HepG2 (cell line): Measurements from ENCODE around the gene TMEM187. TPM values are rescaled to one million over a fixed set of nuclear protein-coding genes. Genes with fewer than 3 reads are reported as not detected.

Experiments
- AHR ChIP-seq: IDR thresholded peaks from 2 replicates; pipeline ENCODE4 v1.6.1; 2018; ENCODE audit warnings: missing genetic modification reagents, missing compliant biosample characterization
- DMAP1 ChIP-seq: IDR thresholded peaks from 2 replicates; pipeline ENCODE4 v1.6.1; 2016
- ETV6 ChIP-seq: sonication (generic); formaldehyde crosslinking; conservative IDR thresholded peaks from 2 replicates; pipeline ENCODE4 v1.4.0; 2020; ENCODE audit warnings: missing genetic modification reagents
- HNRNPUL1 ChIP-seq: fragments of 200-400 bp; formaldehyde crosslinking; IDR thresholded peaks from 2 replicates; pipeline ENCODE4 v1.6.1; 2017; ENCODE audit warnings: low read depth, mild to moderate bottlenecking, low read length, moderate library complexity
- KLF12 ChIP-seq: sonication (generic); formaldehyde crosslinking; IDR thresholded peaks from 2 replicates; pipeline ENCODE4 v1.4.0; 2020; ENCODE audit warnings: missing genetic modification reagents, borderline replicate concordance
- NR0B2 ChIP-seq: sonication (generic); formaldehyde crosslinking; IDR thresholded peaks from 2 replicates; pipeline ENCODE4 v1.4.0; 2020; ENCODE audit warnings: mild to moderate bottlenecking, missing genetic modification reagents
- RBM39 ChIP-seq: fragments of 200-400 bp; formaldehyde crosslinking; IDR thresholded peaks from one replicate; pipeline ENCODE4 v1.6.1; 2018; ENCODE audit warnings: antibody characterized with exemption, mild to moderate bottlenecking, low read depth, low read length; ENCODE audit not compliant: poor library complexity, severe bottlenecking
- SAFB2 ChIP-seq: sonication (generic); formaldehyde crosslinking; IDR thresholded peaks from 2 replicates; pipeline ENCODE4 v1.5.1; 2020; ENCODE audit warnings: missing genetic modification reagents, low read depth, mild to moderate bottlenecking, borderline replicate concordance
- ZBTB38 ChIP-seq: sonication (generic); formaldehyde crosslinking; IDR thresholded peaks from 2 replicates; pipeline ENCODE4 v1.5.1; 2020; ENCODE audit warnings: mild to moderate bottlenecking, missing genetic modification reagents
- ZMYM3 ChIP-seq: sonication (generic); formaldehyde crosslinking; IDR thresholded peaks from 2 replicates; pipeline ENCODE4 v1.5.1; 2020; ENCODE audit warnings: mild to moderate bottlenecking, missing genetic modification reagents
- ZNF232 ChIP-seq: sonication (generic); formaldehyde crosslinking; IDR thresholded peaks from 2 replicates; pipeline ENCODE4 v1.4.0; 2020; ENCODE audit warnings: missing genetic modification reagents, borderline replicate concordance
- ZNF260 ChIP-seq: sonication (generic); formaldehyde crosslinking; IDR thresholded peaks from 2 replicates; pipeline ENCODE4 v1.4.0; 2020; ENCODE audit warnings: missing genetic modification reagents, low read depth, mild to moderate bottlenecking, borderline replicate concordance
- polyA plus RNA-seq, 8 experiments: library from polyadenylated mRNA; depleted of rRNA in 3 of 8; stranded (reverse) in 7 of 8; unstranded in 1 of 8; fragments of >200 nt; fragmentation: Illumina TruSeq in 4 of 8; extraction: Trizol in 4 of 8; gene quantifications; 2 replicates each; pipeline versions ENCODE4 v1.2.1 to v1.2.3, GENCODE V29; 2011 to 2016; ENCODE audit warnings: low read depth in 4 of 8, missing spikeins in 1 of 8, mixed read lengths in 1 of 8; ENCODE audit not compliant: insufficient read depth in 1 of 8
- total RNA-seq, 5 experiments: library from RNA; depleted of rRNA; stranded (reverse); fragments of >200 nt; fragmentation: Illumina TruSeq; extraction: Trizol; gene quantifications; 2 replicates each; pipeline ENCODE4 v1.2.3, GENCODE V29; 2016; ENCODE audit warnings: low read depth in 1 of 5
- TF ChIP-seq, protein P1 (sequence below): IDR thresholded peaks from 2 replicates; pipeline ENCODE4 v1.6.1; 2016
- TF ChIP-seq, protein P2 (sequence below): IDR thresholded peaks from 2 replicates; pipeline ENCODE4 v1.6.1; 2016; ENCODE audit warnings: low read depth, missing genetic modification reagents, missing compliant biosample characterization
- TF ChIP-seq, protein P3 (sequence below): sonication (generic); formaldehyde crosslinking; IDR thresholded peaks from 2 replicates; pipeline ENCODE4 v1.4.0; 2020; ENCODE audit warnings: mild to moderate bottlenecking, missing genetic modification reagents, borderline replicate concordance
- TF ChIP-seq, protein P4 (sequence below): sonication (generic); formaldehyde crosslinking; IDR thresholded peaks from 2 replicates; pipeline ENCODE4 v1.8.1; 2023; ENCODE audit warnings: mild to moderate bottlenecking, inconsistent platforms, moderate library complexity, missing genetic modification reagents, borderline replicate concordance

Gene TMEM187
- total and polyA plus RNA-seq, 2 of the 13 experiments (the other 11 are each of a cell fraction or from before 2014, with no cell fraction given): 2.2 to 6.2 TPM

DNA sequence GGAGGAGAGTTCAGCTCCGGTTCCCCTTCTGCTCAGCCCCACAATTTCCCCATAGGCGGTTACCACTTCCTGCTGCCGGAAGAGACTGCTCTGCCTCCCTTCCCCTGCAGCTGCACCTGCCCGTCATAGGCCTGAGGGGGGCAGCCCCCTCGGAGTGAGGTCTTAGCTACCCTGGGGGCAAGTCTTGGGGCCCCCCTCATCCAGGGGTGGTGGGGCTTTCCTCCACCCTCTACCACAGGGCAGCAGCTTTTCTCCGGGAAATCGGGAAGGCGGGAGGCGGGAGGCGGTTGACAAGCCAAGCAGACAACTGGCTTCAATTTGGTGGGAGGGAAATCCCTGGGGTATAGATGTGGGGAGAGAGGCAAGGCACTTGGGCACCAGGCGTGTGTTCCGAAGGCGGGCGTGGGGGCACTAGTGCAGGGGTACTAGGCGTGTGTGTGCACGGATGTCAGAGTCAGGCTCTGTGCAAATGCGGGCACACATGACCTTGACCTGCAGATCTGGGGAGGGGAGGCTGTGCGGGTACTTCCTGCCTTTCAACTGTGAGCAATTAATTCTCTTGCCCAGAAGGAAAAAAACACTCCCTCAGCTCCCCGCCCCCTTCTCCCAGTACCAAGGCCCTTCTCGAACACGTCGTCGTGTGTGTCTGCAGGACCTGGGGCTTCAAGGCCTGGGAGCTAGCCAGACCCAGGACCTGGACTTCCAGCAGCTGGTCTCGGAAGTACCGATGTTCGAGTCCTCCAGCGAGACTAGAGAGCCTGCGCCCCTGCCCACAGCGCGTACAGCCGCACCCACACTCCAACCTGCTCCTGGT, 45.5 kb upstream of the TMEM187 start (continued):
- TF ChIP-seq, protein P1, sequence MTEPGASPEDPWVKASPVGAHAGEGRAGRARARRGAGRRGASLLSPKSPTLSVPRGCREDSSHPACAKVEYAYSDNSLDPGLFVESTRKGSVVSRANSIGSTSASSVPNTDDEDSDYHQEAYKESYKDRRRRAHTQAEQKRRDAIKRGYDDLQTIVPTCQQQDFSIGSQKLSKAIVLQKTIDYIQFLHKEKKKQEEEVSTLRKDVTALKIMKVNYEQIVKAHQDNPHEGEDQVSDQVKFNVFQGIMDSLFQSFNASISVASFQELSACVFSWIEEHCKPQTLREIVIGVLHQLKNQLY (CRISPR knock-in tag): no peak
- TF ChIP-seq ZBTB38 (CRISPR knock-in tag) (0 out of 2 replicates have a peak, but pooled peaks have one; percentile 18), NR0B2 (CRISPR knock-in tag) (no peak), DMAP1 (CRISPR knock-in tag) (peak; percentile 20; the same call in 1 of the 2 replicates), ZNF260 (CRISPR knock-in tag) (no peak), ZNF232 (no peak), AHR (CRISPR knock-in tag) (no peak), KLF12 (0 out of 2 replicates have a peak, but pooled peaks have one; percentile 32), ZMYM3 (no peak), SAFB2 (CRISPR knock-in tag) (no peak), HNRNPUL1 (no peak), RBM39 (no peak), ETV6 (CRISPR knock-in tag) (no peak)
- TF ChIP-seq, protein P2, sequence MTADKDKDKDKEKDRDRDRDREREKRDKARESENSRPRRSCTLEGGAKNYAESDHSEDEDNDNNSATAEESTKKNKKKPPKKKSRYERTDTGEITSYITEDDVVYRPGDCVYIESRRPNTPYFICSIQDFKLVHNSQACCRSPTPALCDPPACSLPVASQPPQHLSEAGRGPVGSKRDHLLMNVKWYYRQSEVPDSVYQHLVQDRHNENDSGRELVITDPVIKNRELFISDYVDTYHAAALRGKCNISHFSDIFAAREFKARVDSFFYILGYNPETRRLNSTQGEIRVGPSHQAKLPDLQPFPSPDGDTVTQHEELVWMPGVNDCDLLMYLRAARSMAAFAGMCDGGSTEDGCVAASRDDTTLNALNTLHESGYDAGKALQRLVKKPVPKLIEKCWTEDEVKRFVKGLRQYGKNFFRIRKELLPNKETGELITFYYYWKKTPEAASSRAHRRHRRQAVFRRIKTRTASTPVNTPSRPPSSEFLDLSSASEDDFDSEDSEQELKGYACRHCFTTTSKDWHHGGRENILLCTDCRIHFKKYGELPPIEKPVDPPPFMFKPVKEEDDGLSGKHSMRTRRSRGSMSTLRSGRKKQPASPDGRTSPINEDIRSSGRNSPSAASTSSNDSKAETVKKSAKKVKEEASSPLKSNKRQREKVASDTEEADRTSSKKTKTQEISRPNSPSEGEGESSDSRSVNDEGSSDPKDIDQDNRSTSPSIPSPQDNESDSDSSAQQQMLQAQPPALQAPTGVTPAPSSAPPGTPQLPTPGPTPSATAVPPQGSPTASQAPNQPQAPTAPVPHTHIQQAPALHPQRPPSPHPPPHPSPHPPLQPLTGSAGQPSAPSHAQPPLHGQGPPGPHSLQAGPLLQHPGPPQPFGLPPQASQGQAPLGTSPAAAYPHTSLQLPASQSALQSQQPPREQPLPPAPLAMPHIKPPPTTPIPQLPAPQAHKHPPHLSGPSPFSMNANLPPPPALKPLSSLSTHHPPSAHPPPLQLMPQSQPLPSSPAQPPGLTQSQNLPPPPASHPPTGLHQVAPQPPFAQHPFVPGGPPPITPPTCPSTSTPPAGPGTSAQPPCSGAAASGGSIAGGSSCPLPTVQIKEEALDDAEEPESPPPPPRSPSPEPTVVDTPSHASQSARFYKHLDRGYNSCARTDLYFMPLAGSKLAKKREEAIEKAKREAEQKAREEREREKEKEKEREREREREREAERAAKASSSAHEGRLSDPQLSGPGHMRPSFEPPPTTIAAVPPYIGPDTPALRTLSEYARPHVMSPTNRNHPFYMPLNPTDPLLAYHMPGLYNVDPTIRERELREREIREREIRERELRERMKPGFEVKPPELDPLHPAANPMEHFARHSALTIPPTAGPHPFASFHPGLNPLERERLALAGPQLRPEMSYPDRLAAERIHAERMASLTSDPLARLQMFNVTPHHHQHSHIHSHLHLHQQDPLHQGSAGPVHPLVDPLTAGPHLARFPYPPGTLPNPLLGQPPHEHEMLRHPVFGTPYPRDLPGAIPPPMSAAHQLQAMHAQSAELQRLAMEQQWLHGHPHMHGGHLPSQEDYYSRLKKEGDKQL (CRISPR knock-in tag): no peak
- TF ChIP-seq, protein P3, sequence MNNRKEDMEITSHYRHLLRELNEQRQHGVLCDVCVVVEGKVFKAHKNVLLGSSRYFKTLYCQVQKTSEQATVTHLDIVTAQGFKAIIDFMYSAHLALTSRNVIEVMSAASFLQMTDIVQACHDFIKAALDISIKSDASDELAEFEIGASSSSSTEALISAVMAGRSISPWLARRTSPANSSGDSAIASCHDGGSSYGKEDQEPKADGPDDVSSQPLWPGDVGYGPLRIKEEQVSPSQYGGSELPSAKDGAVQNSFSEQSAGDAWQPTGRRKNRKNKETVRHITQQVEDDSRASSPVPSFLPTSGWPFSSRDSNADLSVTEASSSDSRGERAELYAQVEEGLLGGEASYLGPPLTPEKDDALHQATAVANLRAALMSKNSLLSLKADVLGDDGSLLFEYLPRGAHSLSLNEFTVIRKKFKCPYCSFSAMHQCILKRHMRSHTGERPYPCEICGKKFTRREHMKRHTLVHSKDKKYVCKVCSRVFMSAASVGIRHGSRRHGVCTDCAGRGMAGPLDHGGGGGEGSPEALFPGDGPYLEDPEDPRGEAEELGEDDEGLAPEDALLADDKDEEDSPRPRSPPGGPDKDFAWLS (CRISPR knock-in tag): no peak
- TF ChIP-seq, protein P4, sequence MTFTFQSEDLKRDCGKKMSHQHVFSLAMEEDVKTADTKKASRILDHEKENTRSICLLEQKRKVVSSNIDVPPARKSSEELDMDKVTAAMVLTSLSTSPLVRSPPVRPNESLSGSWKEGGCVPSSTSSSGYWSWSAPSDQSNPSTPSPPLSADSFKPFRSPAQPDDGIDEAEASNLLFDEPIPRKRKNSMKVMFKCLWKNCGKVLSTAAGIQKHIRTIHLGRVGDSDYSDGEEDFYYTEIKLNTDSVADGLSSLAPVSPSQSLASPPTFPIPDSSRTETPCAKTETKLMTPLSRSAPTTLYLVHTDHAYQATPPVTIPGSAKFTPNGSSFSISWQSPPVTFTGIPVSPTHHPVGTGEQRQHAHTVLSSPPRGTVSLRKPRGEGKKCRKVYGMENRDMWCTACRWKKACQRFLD: no peak
